Transverse colon (tissue), 4 donors: ENCODE measurements around the gene PTPRO. TPM values are rescaled to one million over a fixed set of nuclear protein-coding genes. Genes with fewer than 3 reads are reported as not detected.
"Not testable (repeated sequence)": the region's sequence is repeated elsewhere in the genome, so short reads cannot be mapped to it uniquely, and the experiment has no call there.

Experiments used
- DNase-seq: peaks from one replicate; pipeline ENCODE4 v3.0.0-alpha.2; 2019
- H3K27ac ChIP-seq, 4 donors: fragments of 200-600 bp; sonication (generic); 2 replicates each; pipeline ENCODE4 v1.5.1; 2016 to 2018; ENCODE audit warnings: inconsistent platforms in 4 of 4
- H3K27me3 ChIP-seq: fragments of 200-600 bp; sonication (generic); 2 replicates; pipeline ENCODE4 v1.5.1; 2017; ENCODE audit warnings: inconsistent platforms
- H3K36me3 ChIP-seq, 4 donors: fragments of 200-600 bp; sonication (generic); 2 replicates each; pipeline ENCODE4 v1.5.1; 2017 to 2019; ENCODE audit warnings: inconsistent platforms in 4 of 4
- H3K4me1 ChIP-seq, 4 donors: fragments of 200-600 bp; sonication (generic); 2 replicates each; pipeline ENCODE4 v1.5.1; 2017 to 2020; ENCODE audit warnings: inconsistent platforms in 4 of 4
- H3K4me3 ChIP-seq, 4 donors: fragments of 200-600 bp; sonication (generic); 1 replicate in 1 of 4; 2 replicates in 3 of 4; pipeline versions ENCODE4 v1.5.1 to v1.6.1; 2017 to 2019; ENCODE audit warnings: inconsistent platforms in 4 of 4
- H3K9me3 ChIP-seq, 2 donors: fragments of 200-600 bp; sonication (generic); 2 replicates each; pipeline ENCODE4 v1.5.1; 2017 to 2019; ENCODE audit warnings: inconsistent platforms in 2 of 2
- EP300 ChIP-seq: sonication (generic); formaldehyde crosslinking; IDR thresholded peaks from one replicate; pipeline ENCODE4 v1.6.1; 2017; ENCODE audit warnings: antibody characterized with exemption, low read depth
- POLR2A ChIP-seq: fragments of 450-650 bp; IDR thresholded peaks from one replicate; pipeline ENCODE4 v1.6.1; 2016; ENCODE audit warnings: antibody characterized with exemption, mild to moderate bottlenecking, moderate library complexity
- POLR2AphosphoS5 ChIP-seq, 3 donors: sonication (generic); formaldehyde crosslinking; IDR thresholded peaks; one replicate each; pipeline ENCODE4 v1.6.1; 2016; ENCODE audit warnings: antibody characterized with exemption in 3 of 3
- WGBS, 2 donors: methylation state at CpG; one replicate each; pipeline ENCODE4 v1.1.5; 2018; ENCODE audit warnings: low coverage in 1 of 2; 5-methylcytosine and 5-hydroxymethylcytosine counted together
- in situ Hi-C, 4 donors: fragments of 200-750 bp; cut with MboI; loops; one replicate each; pipeline versions ENCODE4 v1.15.0 to v1.15.1; 2017; ENCODE audit warnings: low sequenced_read_pairs in 3 of 4, low pct_ligation_motif_present in 1 of 4, low pct_unique_long_range_greater_than_20kb in 1 of 4
- intact Hi-C: fragments of 100-400 bp; cut with DNase I; formaldehyde crosslinking; loops from one replicate; pipeline ENCODE4 v1.15.1; 2023; ENCODE audit warnings: low total_unique reads
- total RNA-seq, 4 donors: library from RNA; depleted of rRNA; stranded (reverse); fragments of >200 nt; gene quantifications; one replicate each; pipeline ENCODE4 v1.1.0, GENCODE V29; 2016
- TF ChIP-seq, protein P1 (sequence below), 5 experiments: fragments of 200-600 bp in 3 of 5; fragments of 450-650 bp in 2 of 5; sonication (generic) in 3 of 5; IDR thresholded peaks; 1 replicate in 2 of 5; 2 replicates in 3 of 5; pipeline ENCODE4 v1.5.1; 2016 to 2017; ENCODE audit warnings: antibody characterized with exemption in 5 of 5, inconsistent platforms in 3 of 5, mild to moderate bottlenecking in 2 of 5, moderate library complexity in 1 of 5

PTPRO gene
- total RNA-seq, 4 donors from 2014 or later = 0.75 to 7.9 (median 5.5) TPM

DNA sequence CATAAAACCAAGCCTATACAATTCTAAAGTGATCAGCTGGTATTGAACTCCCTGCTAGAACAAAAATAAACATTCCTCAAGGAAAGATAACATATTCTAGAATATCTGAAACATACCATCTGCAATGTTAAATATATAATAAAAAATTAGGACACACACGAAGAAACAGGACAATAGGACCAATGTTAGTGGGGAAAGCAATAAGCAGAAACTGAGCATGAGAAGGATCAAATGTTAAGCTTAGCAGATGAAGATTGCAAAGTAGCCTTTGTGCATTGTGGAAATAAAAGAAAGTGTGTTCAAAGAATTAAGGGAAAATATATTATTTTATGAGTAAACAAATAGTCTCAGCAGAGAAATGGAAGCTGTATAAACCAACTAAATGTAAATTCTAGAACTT lies 286.1 kb downstream of the PTPRO start:
- Histone ChIP-seq H3K4me3 (no peak overlapping the region), H3K27me3 (no peaks in the 10 kb centered on the region), H3K9me3 (peaks cover 2 to 4% of the 10 kb centered on the region in 2 donors), H3K36me3 (no peaks in the 10 kb centered on the region), H3K4me1 (no peaks in the 10 kb centered on the region), H3K27ac (no peak overlapping the region)
- WGBS, 2 donors = 52% methylated on average over 1 of the region's 1 CpG; no CpG with 5 or more reads in 1 of the 2 donors
- intact Hi-C loops (no loop called here), in situ Hi-C loops (no loop called here)
- TF ChIP-seq, protein P1, sequence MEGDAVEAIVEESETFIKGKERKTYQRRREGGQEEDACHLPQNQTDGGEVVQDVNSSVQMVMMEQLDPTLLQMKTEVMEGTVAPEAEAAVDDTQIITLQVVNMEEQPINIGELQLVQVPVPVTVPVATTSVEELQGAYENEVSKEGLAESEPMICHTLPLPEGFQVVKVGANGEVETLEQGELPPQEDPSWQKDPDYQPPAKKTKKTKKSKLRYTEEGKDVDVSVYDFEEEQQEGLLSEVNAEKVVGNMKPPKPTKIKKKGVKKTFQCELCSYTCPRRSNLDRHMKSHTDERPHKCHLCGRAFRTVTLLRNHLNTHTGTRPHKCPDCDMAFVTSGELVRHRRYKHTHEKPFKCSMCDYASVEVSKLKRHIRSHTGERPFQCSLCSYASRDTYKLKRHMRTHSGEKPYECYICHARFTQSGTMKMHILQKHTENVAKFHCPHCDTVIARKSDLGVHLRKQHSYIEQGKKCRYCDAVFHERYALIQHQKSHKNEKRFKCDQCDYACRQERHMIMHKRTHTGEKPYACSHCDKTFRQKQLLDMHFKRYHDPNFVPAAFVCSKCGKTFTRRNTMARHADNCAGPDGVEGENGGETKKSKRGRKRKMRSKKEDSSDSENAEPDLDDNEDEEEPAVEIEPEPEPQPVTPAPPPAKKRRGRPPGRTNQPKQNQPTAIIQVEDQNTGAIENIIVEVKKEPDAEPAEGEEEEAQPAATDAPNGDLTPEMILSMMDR (IDR thresholded peaks at IDR 0.05) = no peak
- TF ChIP-seq POLR2AphosphoS5 (IDR thresholded peaks at IDR 0.05) (no peak), POLR2A (no peak), EP300 (no peak)
- no peak for DNase-seq

DNA sequence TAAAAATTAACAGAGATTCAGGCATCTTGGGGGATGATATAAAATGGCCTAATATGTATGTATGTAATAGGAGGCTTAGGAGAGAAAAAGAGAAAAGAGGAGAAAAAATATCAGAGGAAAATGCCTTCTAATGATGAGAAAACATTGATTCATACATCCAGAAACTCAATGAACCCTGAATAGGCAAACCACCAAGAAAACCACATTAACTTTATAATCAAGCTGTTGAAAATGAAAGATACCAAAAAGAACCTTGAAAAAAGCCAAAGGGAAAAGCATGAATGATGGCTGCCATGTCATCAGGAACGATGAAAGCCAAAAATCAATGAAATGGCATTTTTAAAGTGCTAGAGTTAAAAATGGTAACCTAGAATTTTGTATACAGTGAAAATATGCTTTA lies 286.6 kb downstream of the PTPRO start:
- Histone ChIP-seq H3K27me3 (no peaks in the 10 kb centered on the region), H3K4me1 (no peaks in the 10 kb centered on the region), H3K27ac (no peak overlapping the region), H3K9me3 (peaks cover 3 to 6% of the 10 kb centered on the region in 2 donors), H3K36me3 (no peaks in the 10 kb centered on the region), H3K4me3 (no peak overlapping the region)
- TF ChIP-seq POLR2A (no peak), EP300 (no peak), POLR2AphosphoS5 (IDR thresholded peaks at IDR 0.05) (no peak)
- TF ChIP-seq, protein P1 (IDR thresholded peaks at IDR 0.05) = no peak
- no peak for DNase-seq
- in situ Hi-C loops (no loop called here), intact Hi-C loops (no loop called here)
- 64 to 95% methylated on average over 1 of the region's 1 CpG for WGBS, 2 donors

DNA sequence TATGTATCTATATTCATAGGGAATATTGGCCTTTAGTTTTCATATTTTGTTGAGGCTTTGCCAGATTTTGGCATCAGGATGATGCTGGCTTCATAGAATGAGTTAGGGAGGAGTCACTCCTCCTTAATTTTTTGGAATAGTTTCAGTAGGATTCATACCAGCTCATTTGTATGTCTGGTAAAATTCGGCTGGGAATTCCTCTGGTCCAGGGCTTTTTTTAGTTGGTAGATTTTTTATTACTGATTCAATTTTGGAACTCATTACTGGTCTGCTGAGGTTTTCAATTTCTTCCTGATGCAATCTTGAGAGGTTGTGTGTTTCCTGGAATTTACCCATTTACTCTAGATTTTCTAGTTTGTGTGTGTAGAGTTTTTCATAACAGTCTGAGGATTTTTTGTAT lies 291.7 kb downstream of the PTPRO start:
- intact Hi-C loops = no loop called here
- in situ Hi-C loops = no loop called here
- Histone ChIP-seq H3K36me3 (peaks cover 0 to 7% (median under 1%) of the 10 kb centered on the region in 4 donors), H3K27ac (no peak overlapping the region), H3K9me3 (peaks cover 3 to 6% of the 10 kb centered on the region in 2 donors), H3K27me3 (no peaks in the 10 kb centered on the region), H3K4me1 (no peaks in the 10 kb centered on the region), H3K4me3 (no peak overlapping the region)
- TF ChIP-seq POLR2A = no peak
- TF ChIP-seq EP300 = no peak
- TF ChIP-seq POLR2AphosphoS5 (IDR thresholded peaks at IDR 0.05) = no peak
- TF ChIP-seq, protein P1 (IDR thresholded peaks at IDR 0.05) = no peak
- no peak for DNase-seq
- WGBS, 2 donors = 71 to 73% methylated on average over 1 of the region's 1 CpG

DNA sequence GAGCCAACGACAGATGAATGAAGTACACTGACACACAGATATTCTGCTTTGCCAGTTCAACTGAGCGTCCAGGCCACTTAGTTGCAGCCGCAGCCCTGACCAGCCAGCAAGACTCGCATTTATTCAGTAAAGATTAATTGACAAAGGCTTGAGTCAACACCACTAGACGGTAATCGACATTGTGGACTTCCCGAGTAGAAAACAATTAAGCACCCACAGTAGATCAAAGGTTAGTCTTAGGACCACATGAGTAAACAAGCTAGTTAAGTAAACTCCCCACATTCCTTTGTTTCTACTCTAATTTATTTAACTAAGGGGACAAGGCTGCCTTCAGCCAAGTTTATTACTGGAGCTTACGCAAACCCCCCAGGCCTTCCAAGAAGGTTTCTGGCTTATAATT lies 294.2 kb downstream of the PTPRO start:
- H3K36me3 ChIP-seq = peaks cover 0 to 18% (median 8%) of the 10 kb centered on the region in 4 donors
- H3K27ac ChIP-seq, intact Hi-C loops, H3K9me3 ChIP-seq, DNase-seq, H3K4me1 ChIP-seq, H3K27me3 ChIP-seq, H3K4me3 ChIP-seq, in situ Hi-C loops: not testable (repeated sequence)
- 89 to 92% methylated on average over 2 to 8 of the region's 8 CpGs for WGBS, 2 donors
